DOHH2 (cell line): Measurements from ENCODE around the gene SRGAP3.

Source experiments
- H3F3A ChIP-seq: fragments of 200-600 bp; sonication (generic), shearing (Covaris generic); 2 replicates; pipeline ENCODE4 v1.6.0; 2016; ENCODE audit warnings: antibody characterized with exemption, mild to moderate bottlenecking; ENCODE audit not compliant: control insufficient read depth, insufficient read depth
- H3K27ac ChIP-seq: fragments of 200-600 bp; sonication (generic); 2 replicates; pipeline ENCODE4 v1.5.1; 2014; ENCODE audit warnings: low read depth, mild to moderate bottlenecking, low read length, moderate library complexity
- H3K27me3 ChIP-seq: fragments of 200-600 bp; sonication (generic); 2 replicates; pipeline ENCODE4 v1.6.1; 2014; ENCODE audit warnings: mild to moderate bottlenecking, low read length, mixed read lengths; ENCODE audit not compliant: control insufficient read depth
- H3K36me3 ChIP-seq: fragments of 200-600 bp; sonication (generic); 2 replicates; pipeline ENCODE4 v1.6.1; 2014; ENCODE audit warnings: mild to moderate bottlenecking, low read length, moderate library complexity, mixed read lengths; ENCODE audit not compliant: control insufficient read depth
- H3K4me1 ChIP-seq: fragments of 200-600 bp; sonication (generic); 2 replicates; pipeline ENCODE4 v1.6.1; 2014; ENCODE audit warnings: mild to moderate bottlenecking, low read length, mixed read lengths; ENCODE audit not compliant: control insufficient read depth
- H3K4me2 ChIP-seq: fragments of 200-600 bp; sonication (generic); 2 replicates; pipeline ENCODE4 v1.6.0; 2014; ENCODE audit warnings: mild to moderate bottlenecking, low read length, moderate library complexity
- H3K4me3 ChIP-seq: fragments of 200-600 bp; sonication (generic); 2 replicates; pipeline ENCODE4 v1.5.1; 2014; ENCODE audit warnings: mild to moderate bottlenecking, low read length, mixed read lengths
- H3K79me2 ChIP-seq: fragments of 200-600 bp; sonication (generic); 2 replicates; pipeline ENCODE4 v1.6.1; 2014; ENCODE audit warnings: mild to moderate bottlenecking, low read length, mixed read lengths; ENCODE audit not compliant: control insufficient read depth
- H3K9me2 ChIP-seq: fragments of 200-600 bp; sonication (generic); replicated peaks from 2 replicates; pipeline ENCODE4 v1.6.1; 2014; ENCODE audit warnings: mild to moderate bottlenecking, low read length, mixed read lengths; ENCODE audit not compliant: control insufficient read depth
- H3K9me3 ChIP-seq: fragments of 200-600 bp; sonication (generic); 2 replicates; pipeline ENCODE4 v1.6.1; 2014; ENCODE audit warnings: antibody characterized with exemption, low read length, mixed read lengths; ENCODE audit not compliant: control insufficient read depth, insufficient read depth
- H4K20me1 ChIP-seq: fragments of 200-600 bp; sonication (generic); 2 replicates; pipeline ENCODE4 v1.6.0; 2014; ENCODE audit warnings: low read depth, mild to moderate bottlenecking, antibody characterized with exemption, low read length, moderate library complexity; ENCODE audit not compliant: control insufficient read depth, insufficient read depth
- EZH2phosphoT487 ChIP-seq: fragments of 200-600 bp; sonication (generic); IDR thresholded peaks from 2 replicates; pipeline ENCODE4 v1.6.1; 2017; ENCODE audit warnings: borderline replicate concordance, mild to moderate bottlenecking, antibody characterized with exemption, low read length, moderate library complexity, mixed read lengths
- TF ChIP-seq, protein P1 (sequence below): fragments of 200-600 bp; sonication (generic); IDR thresholded peaks from one replicate; pipeline ENCODE4 v1.5.1; 2014; ENCODE audit warnings: antibody characterized with exemption, mild to moderate bottlenecking, low read depth, low read length; ENCODE audit not compliant: poor library complexity, severe bottlenecking

Gene SRGAP3

DNA sequence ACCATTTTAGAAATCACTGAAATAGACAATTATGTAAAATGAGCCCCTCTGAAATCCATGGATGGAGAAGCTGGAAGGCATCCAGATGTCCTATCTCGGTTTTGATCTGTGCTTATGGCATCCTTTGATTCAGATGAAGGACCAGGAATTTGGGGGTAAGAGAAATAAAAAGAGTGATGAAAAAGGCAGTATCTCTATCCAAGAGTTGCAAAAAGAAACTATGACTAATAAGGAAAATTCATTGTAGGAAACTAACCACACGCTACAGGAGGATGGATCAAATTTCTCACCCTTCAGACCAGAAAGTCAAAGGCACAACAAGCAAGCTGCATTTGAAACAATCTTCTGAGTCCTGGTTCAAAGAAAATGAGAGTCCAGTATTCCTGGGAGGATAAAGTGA lies 34.8 kb downstream of the SRGAP3 start:
- Histone ChIP-seq H3K36me3 (no peaks in the 10 kb centered on the region), H3K9me3 (no peaks in the 10 kb centered on the region), H3K4me2 (no peak overlapping the region), H3K27me3 (0 out of 2 replicates have a peak, but pooled peaks cover 2% of the 10 kb centered on the region), H3K4me3 (no peak overlapping the region), H3K4me1 (no peaks in the 10 kb centered on the region), H3K9me2 (no peaks in the 10 kb centered on the region), H4K20me1 (no peaks in the 10 kb centered on the region), H3K27ac (no peak overlapping the region), H3K79me2 (no peaks in the 10 kb centered on the region), H3F3A (no peaks in the 10 kb centered on the region)
- no peak for TF ChIP-seq EZH2phosphoT487
- TF ChIP-seq, protein P1, sequence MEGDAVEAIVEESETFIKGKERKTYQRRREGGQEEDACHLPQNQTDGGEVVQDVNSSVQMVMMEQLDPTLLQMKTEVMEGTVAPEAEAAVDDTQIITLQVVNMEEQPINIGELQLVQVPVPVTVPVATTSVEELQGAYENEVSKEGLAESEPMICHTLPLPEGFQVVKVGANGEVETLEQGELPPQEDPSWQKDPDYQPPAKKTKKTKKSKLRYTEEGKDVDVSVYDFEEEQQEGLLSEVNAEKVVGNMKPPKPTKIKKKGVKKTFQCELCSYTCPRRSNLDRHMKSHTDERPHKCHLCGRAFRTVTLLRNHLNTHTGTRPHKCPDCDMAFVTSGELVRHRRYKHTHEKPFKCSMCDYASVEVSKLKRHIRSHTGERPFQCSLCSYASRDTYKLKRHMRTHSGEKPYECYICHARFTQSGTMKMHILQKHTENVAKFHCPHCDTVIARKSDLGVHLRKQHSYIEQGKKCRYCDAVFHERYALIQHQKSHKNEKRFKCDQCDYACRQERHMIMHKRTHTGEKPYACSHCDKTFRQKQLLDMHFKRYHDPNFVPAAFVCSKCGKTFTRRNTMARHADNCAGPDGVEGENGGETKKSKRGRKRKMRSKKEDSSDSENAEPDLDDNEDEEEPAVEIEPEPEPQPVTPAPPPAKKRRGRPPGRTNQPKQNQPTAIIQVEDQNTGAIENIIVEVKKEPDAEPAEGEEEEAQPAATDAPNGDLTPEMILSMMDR = no peak

DNA sequence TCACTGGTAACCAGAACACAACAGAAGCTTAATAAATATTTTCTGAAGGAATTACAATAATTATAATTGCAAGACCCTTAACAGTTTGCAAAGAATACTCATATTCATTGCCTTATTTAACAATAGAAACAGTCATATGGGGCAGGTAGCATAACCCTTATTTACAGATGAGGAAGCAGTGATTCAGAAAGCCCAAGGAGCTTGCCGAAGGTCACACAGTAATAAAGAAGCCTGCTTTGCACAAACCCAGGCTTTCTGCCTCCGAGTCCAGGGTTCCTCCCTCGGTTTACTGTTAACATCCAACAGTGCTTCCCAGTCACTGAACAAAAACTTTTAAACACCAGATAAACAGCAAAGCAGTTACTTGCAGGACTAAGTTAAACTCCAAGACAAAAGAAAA lies 35.3 kb downstream of the SRGAP3 start:
- H3K27ac ChIP-seq = no peak overlapping the region
- peaks cover 2% of the 10 kb centered on the region; the same call in 1 of the 2 replicates for H3K27me3 ChIP-seq
- H3F3A ChIP-seq = no peaks in the 10 kb centered on the region
- no peak overlapping the region for H3K4me3 ChIP-seq
- no peaks in the 10 kb centered on the region for H3K4me1 ChIP-seq
- H3K9me2 ChIP-seq = no peaks in the 10 kb centered on the region
- no peaks in the 10 kb centered on the region for H3K36me3 ChIP-seq
- H3K4me2 ChIP-seq = no peak overlapping the region
- H3K9me3 ChIP-seq = no peaks in the 10 kb centered on the region
- no peaks in the 10 kb centered on the region for H3K79me2 ChIP-seq
- H4K20me1 ChIP-seq = no peaks in the 10 kb centered on the region
- TF ChIP-seq, protein P1 = no peak
- TF ChIP-seq EZH2phosphoT487 = no peak

DNA sequence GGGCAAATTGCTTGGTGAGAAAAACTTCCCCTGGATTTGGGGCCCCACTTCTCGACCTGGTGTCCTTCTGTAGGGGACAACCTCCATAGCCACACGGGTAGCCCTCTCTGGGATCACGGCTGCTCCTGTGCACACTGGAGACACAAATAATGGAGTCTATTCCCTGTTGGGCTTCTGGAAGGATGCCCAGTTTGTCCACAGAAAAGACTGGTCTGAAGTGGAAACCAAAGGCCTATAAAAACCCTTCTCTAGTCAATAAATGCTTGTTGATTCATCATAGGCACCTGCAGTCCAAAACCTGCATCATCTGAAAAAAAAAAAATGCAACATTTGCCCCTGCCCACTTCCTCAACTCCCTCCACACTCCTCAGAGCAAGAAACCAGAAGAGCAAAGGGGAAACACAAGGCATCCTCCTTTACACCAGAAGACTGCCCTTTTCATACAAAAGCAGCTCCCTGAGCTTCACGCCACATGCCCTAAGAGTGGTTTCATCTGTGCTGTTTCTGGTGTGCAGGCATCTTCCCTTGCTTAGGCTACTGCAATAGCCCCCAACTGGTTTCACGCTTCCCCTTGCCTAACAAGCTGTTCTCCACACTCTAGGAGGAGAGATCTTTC lies 36.3 kb downstream of the SRGAP3 start:
- no peaks in the 10 kb centered on the region for H3K4me1 ChIP-seq
- H3K4me3 ChIP-seq = no peak overlapping the region
- H3K36me3 ChIP-seq = no peaks in the 10 kb centered on the region
- no peak for TF ChIP-seq EZH2phosphoT487
- TF ChIP-seq, protein P1 = no peak
- no peaks in the 10 kb centered on the region for H3K79me2 ChIP-seq
- no peaks in the 10 kb centered on the region for H3F3A ChIP-seq
- peaks cover 2% of the 10 kb centered on the region; the same call in 1 of the 2 replicates for H3K27me3 ChIP-seq
- H3K27ac ChIP-seq = no peak overlapping the region
- no peak overlapping the region for H3K4me2 ChIP-seq
- no peaks in the 10 kb centered on the region for H3K9me2 ChIP-seq
- no peaks in the 10 kb centered on the region for H3K9me3 ChIP-seq
- H4K20me1 ChIP-seq = no peaks in the 10 kb centered on the region
